Progenitor cell of endocrine pancreas (in vitro differentiated cells): ENCODE data around the gene FTCD. TPM values are rescaled to one million over a fixed set of nuclear protein-coding genes. Genes with fewer than 3 reads are reported as not detected.

Source experiments
- DNase-seq: peaks from one replicate; pipeline ENCODE4 v3.0.0; 2021; ENCODE audit warnings: low spot score; ENCODE audit not compliant: unreplicated experiment
- H3K27ac Mint-ChIP-seq: 2 replicates; pipeline ENCODE4 v1.8.0; 2021; ENCODE audit warnings: mild to moderate bottlenecking, moderate library complexity, mixed read lengths
- H3K27me3 Mint-ChIP-seq: 2 replicates; pipeline ENCODE4 v1.8.0; 2021; ENCODE audit warnings: mixed read lengths
- H3K36me3 Mint-ChIP-seq: 2 replicates; pipeline ENCODE4 v1.8.0; 2022; ENCODE audit warnings: mixed read lengths; ENCODE audit not compliant: insufficient read depth
- H3K4me1 Mint-ChIP-seq: 2 replicates; pipeline ENCODE4 v1.8.0; 2021; ENCODE audit warnings: low read depth, mixed read lengths
- H3K4me3 Mint-ChIP-seq: 2 replicates; pipeline ENCODE4 v1.8.0; 2021; ENCODE audit warnings: low read depth, mild to moderate bottlenecking, moderate library complexity, mixed read lengths
- H3K9me3 Mint-ChIP-seq: 2 replicates; pipeline ENCODE4 v1.8.0; 2021; ENCODE audit warnings: low read depth, mixed read lengths
- CTCF ChIP-seq: fragments of 200-600 bp; sonication (generic); IDR thresholded peaks from one replicate; pipeline ENCODE4 v1.5.0; 2021; ENCODE audit warnings: antibody characterized with exemption, mild to moderate bottlenecking; ENCODE audit not compliant: unreplicated experiment
- total RNA-seq: library from RNA; stranded (reverse); gene quantifications from 2 replicates; pipeline ENCODE4 v1.2.1, GENCODE V29; 2021

Gene FTCD
- total RNA-seq, 1 donor from 2014 or later, result 49.3 TPM

GRCh38 chr21:46093668-46094400, 61.5 kb downstream of the FTCD start:
- H3K9me3 Mint-ChIP-seq, result peaks cover 9% of the 10 kb centered on the region
- H3K27ac Mint-ChIP-seq, result no peak overlapping the region
- no peak for TF ChIP-seq CTCF
- H3K4me3 Mint-ChIP-seq, result no peak overlapping the region
- peaks cover 18% of the 10 kb centered on the region for H3K27me3 Mint-ChIP-seq
- no peaks in the 10 kb centered on the region for H3K36me3 Mint-ChIP-seq
- DNase-seq, result no peak
- H3K4me1 Mint-ChIP-seq, result no peaks in the 10 kb centered on the region

GRCh38 chr21:46092811-46093667, 62.3 kb downstream of the FTCD start:
- no peak overlapping the region for H3K27ac Mint-ChIP-seq
- peaks cover 17% of the 10 kb centered on the region for H3K9me3 Mint-ChIP-seq
- no peaks in the 10 kb centered on the region for H3K36me3 Mint-ChIP-seq
- H3K4me1 Mint-ChIP-seq, result no peaks in the 10 kb centered on the region
- no peak for TF ChIP-seq CTCF
- no peak overlapping the region for H3K4me3 Mint-ChIP-seq
- DNase-seq, result no peak
- peaks cover 18% of the 10 kb centered on the region for H3K27me3 Mint-ChIP-seq

GRCh38 chr21:46092026-46092764, 63.2 kb downstream of the FTCD start:
- Mint-ChIP-seq H3K9me3 (peaks cover 18% of the 10 kb centered on the region), H3K27me3 (peaks cover 18% of the 10 kb centered on the region), H3K36me3 (no peaks in the 10 kb centered on the region), H3K4me1 (no peaks in the 10 kb centered on the region), H3K27ac (no peak overlapping the region), H3K4me3 (no peak overlapping the region)
- TF ChIP-seq CTCF, result no peak
- no peak for DNase-seq

GRCh38 chr21:46091631-46092025, 63.8 kb downstream of the FTCD start:
- H3K27ac Mint-ChIP-seq, result no peak overlapping the region
- H3K4me1 Mint-ChIP-seq, result no peaks in the 10 kb centered on the region
- H3K9me3 Mint-ChIP-seq, result peaks cover 23% of the 10 kb centered on the region
- no peak overlapping the region for H3K4me3 Mint-ChIP-seq
- TF ChIP-seq CTCF, result no peak
- no peak for DNase-seq
- peaks cover 2% of the 10 kb centered on the region for H3K36me3 Mint-ChIP-seq
- H3K27me3 Mint-ChIP-seq, result peaks cover 15% of the 10 kb centered on the region

GRCh38 chr21:46091118-46091517, 64.3 kb downstream of the FTCD start:
- peaks cover 2% of the 10 kb centered on the region for H3K36me3 Mint-ChIP-seq
- peaks cover 11% of the 10 kb centered on the region for H3K27me3 Mint-ChIP-seq
- no peak for DNase-seq
- no peaks in the 10 kb centered on the region for H3K4me1 Mint-ChIP-seq
- H3K27ac Mint-ChIP-seq, result no peak overlapping the region
- no peak overlapping the region for H3K4me3 Mint-ChIP-seq
- TF ChIP-seq CTCF, result no peak
- H3K9me3 Mint-ChIP-seq, result peaks cover 25% of the 10 kb centered on the region
